GM12873 (cell line): Measurements from ENCODE around the gene GCNA.

ENCODE experiments used
- TF ChIP-seq, protein P1 (sequence below): IDR thresholded peaks from 2 replicates; pipeline ENCODE4 v1.5.1; 2012; ENCODE audit warnings: low read depth, mild to moderate bottlenecking, moderate library complexity, low read length, control low read depth; ENCODE audit not compliant: insufficient read depth; ENCODE audit errors: missing control alignments

GCNA gene

GRCh38 chrX:71558920-71559319, 19.3 kb upstream of the GCNA start:
- TF ChIP-seq, protein P1, sequence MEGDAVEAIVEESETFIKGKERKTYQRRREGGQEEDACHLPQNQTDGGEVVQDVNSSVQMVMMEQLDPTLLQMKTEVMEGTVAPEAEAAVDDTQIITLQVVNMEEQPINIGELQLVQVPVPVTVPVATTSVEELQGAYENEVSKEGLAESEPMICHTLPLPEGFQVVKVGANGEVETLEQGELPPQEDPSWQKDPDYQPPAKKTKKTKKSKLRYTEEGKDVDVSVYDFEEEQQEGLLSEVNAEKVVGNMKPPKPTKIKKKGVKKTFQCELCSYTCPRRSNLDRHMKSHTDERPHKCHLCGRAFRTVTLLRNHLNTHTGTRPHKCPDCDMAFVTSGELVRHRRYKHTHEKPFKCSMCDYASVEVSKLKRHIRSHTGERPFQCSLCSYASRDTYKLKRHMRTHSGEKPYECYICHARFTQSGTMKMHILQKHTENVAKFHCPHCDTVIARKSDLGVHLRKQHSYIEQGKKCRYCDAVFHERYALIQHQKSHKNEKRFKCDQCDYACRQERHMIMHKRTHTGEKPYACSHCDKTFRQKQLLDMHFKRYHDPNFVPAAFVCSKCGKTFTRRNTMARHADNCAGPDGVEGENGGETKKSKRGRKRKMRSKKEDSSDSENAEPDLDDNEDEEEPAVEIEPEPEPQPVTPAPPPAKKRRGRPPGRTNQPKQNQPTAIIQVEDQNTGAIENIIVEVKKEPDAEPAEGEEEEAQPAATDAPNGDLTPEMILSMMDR, result no peak

DNA sequence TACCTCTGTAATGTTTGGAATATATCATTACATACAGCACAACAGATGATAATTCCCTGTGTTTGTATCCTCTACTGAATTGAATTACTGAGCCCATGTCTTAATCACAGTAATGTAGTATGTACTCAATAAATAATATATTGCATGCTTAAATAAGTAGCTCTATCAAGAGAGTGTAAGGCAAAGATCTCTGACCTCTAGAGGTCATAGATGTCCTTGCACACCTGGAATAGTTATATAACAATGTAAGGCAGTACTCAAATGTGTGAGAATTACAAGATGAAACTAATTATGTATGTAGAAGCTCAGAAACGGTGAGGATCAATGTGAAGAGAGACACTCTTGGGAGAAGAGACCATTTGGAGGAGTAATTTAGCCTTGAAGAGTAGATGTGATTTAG, 14.3 kb upstream of the GCNA start:
- TF ChIP-seq, protein P1, result no peak

DNA sequence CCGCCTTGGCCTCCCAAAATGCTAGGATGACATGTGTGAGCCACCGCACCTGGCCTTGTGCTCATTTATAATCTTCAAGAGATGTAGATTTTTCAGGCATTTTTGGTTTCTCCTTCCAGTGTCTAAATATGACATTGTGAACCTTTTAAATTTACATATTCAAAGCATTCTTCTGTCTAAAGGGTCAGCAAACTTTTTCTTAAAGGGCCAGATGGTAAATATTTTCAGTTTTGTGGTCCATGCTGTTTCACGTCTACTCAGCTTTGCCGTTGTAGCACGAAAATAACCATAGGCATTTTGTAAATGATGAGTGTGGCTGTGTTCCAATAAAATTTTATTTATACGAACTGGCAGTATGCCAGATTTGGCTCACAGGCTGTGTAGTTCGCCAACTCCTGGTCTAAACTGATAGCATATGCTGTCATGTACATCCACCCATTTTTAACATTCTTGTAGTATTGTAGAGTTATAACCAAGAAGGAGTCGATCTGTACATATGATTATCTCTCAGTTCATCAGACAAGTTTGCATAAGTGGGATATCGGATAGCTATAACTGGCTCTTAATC, 12.7 kb upstream of the GCNA start:
- TF ChIP-seq, protein P1, result no peak

DNA sequence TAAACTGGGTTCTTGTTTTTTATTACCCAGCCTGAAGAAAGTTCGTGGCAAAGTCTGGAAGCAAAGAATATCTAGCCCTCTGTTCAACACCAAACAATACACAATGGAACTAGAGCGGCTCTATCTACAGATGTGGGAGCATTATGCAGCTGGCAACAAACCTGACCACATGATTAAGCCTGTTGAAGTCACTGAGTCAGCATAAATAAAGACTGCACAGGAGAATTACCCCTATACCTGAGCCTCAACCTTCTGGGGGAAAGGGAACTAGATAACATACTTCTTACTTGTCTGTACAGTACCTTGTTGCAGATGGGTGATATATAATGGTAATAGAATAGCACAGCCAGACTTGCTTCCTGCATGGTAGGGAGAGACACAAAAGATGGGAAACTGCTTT, 4.6 kb upstream of the GCNA start:
- TF ChIP-seq, protein P1, result no peak

GRCh38 chrX:71577682-71578081, 555 bp upstream of the GCNA start:
- TF ChIP-seq, protein P1, result no peak

DNA sequence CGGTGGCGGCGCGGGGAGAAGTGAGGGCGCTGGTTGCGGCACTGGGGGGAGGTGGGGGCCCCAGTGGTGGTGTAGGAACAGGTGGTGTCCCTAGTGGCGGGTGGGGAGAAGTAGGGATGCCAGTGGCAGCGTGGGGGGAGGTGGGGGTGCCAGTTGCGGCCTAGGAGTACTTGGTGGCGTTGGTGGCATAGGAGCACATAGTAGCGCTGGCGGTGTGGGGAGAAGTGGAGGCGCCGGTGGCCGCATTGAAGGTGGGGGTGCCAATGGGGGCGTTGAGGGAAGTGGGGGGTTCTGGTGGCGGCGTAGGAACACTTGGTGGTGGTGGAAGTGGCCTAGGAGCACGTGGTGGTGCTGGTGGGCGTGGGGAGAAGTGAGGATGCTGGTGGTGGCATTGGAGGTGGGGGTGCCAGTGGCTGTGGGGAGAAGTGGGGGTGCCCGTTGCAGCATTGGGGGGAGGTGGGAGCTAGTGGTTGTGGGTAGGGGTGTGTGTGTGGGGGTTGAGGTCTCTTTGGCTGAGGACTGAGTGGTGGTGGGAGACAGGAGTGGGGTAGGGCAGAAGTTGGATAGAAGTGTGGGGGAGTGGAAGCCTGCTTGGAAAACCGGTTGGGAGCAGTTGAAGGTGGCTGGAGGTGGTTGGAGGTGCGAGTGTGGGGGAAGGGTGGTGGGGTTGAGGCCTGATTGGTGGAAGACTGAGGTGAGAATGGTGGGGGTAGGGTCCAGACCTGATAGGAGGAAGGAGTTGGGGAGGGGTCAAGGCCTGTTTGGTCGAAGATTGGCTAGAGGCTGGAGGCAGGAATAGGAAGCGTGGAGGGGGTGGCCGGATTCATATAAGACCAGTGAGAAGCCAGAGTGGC, 1.1 kb downstream of the GCNA start:
- TF ChIP-seq, protein P1, result no peak

- TF ChIP-seq, protein P1, result no peak
These were observed 1.7 kb downstream of the GCNA start for GRCh38 chrX:71579990-71580380.
